Motor neuron (in vitro differentiated cells): ENCODE results near the gene TNIK. TPM values are rescaled to one million over a fixed set of nuclear protein-coding genes. Genes with fewer than 3 reads are reported as not detected.

Source experiments
- ATAC-seq, 8 experiments: fragments of 200-7000 bp; cut with Tn5 transposase; replicated peaks in 6 of 8; 2 replicates each; pipeline ENCODE4 v1.8.0; 2021; ENCODE audit warnings: mild to moderate bottlenecking in 8 of 8, moderate library complexity in 8 of 8
- H3K27ac ChIP-seq, 2 donors: fragments of 250-450 bp; sonication (Bioruptor Pico); 2 replicates each; pipeline ENCODE4 v1.9.0; 2021; ENCODE audit warnings: antibody characterized with exemption in 2 of 2, mild to moderate bottlenecking in 2 of 2, moderate library complexity in 1 of 2
- H3K4me1 ChIP-seq, 2 donors: fragments of 250-450 bp; sonication (Bioruptor Pico); replicated peaks in 1 of 2; 2 replicates each; pipeline ENCODE4 v1.6.1; 2021; ENCODE audit warnings: antibody characterized with exemption in 2 of 2, mild to moderate bottlenecking in 2 of 2, moderate library complexity in 1 of 2
- H3K4me3 ChIP-seq, 5 donors: fragments of 250-450 bp; sonication (Bioruptor Pico); 2 replicates each; pipeline ENCODE4 v1.9.0; 2021; ENCODE audit warnings: antibody characterized with exemption in 5 of 5, mild to moderate bottlenecking in 5 of 5, moderate library complexity in 4 of 5
- WGBS, 10 experiments: fragments of 450-650 bp; shearing (Covaris generic); methylation state at CpG; one replicate each; pipeline ENCODE4 v1.0.0; 2022; 5-methylcytosine and 5-hydroxymethylcytosine counted together
- in situ Hi-C, 9 experiments: fragments of 400-800 bp; cut with MboI; loops; one replicate each; pipeline ENCODE4 v1.15.0; 2021; ENCODE audit warnings: low sequenced_read_pairs in 9 of 9, low pct_unique_long_range_greater_than_20kb in 2 of 9; ENCODE audit not compliant: unreplicated experiment in 9 of 9
- total RNA-seq, 8 experiments: library from RNA; unstranded; fragments of 300-600 nt; gene quantifications; 2 replicates each; pipeline versions ENCODE4 v1.2.3 to v1.2.4, GENCODE V29; 2022

Gene TNIK
- total RNA-seq, 8 experiments from 2014 or later = 0.87 to 76.5 (median 23.3) TPM

- Histone ChIP-seq H3K4me1 (peaks cover 11% of the 10 kb centered on the region in 2 donors), H3K4me3 (no peak overlapping the region), H3K27ac (no peak overlapping the region)
- no peak for ATAC-seq
- 17 to 100% (median 86%) methylated on average over 1 of the region's 1 CpG; no CpG with 5 or more reads in 4 of the 10 experiments for WGBS, 10 experiments
- in situ Hi-C loops = no loop called here
These were observed 118.0 kb downstream of the TNIK start for GRCh38 chr3:171342200-171342599.

GRCh38 chr3:171340434-171340833, 119.8 kb downstream of the TNIK start:
- H3K4me1 ChIP-seq = peaks cover 2 to 5% of the 10 kb centered on the region in 2 donors
- in situ Hi-C loops = no loop called here
- WGBS, 10 experiments = 57 to 100% (median 88%) methylated on average over 1 to 4 of the region's 4 CpGs; no CpG with 5 or more reads in 2 of the 10 experiments
- no peak overlapping the region for H3K27ac ChIP-seq
- no peak overlapping the region for H3K4me3 ChIP-seq
- ATAC-seq = no peak

- no peak overlapping the region for H3K4me3 ChIP-seq
- no peaks in the 10 kb centered on the region for H3K4me1 ChIP-seq
- no peak overlapping the region for H3K27ac ChIP-seq
- in situ Hi-C loops = no loop called here
- WGBS, 10 experiments = 43 to 100% (median 97%) methylated on average over 1 to 4 of the region's 4 CpGs; no CpG with 5 or more reads in 3 of the 10 experiments
- ATAC-seq = no peak
These were observed 120.6 kb downstream of the TNIK start for GRCh38 chr3:171339598-171339997.

- Histone ChIP-seq H3K4me1 (peaks cover 0 to 4% of the 10 kb centered on the region in 2 donors), H3K27ac (no peak overlapping the region), H3K4me3 (no peak overlapping the region)
- WGBS, 10 experiments = 67 to 100% (median 94%) methylated on average over 1 of the region's 1 CpG; no CpG with 5 or more reads in 6 of the 10 experiments
- no peak for ATAC-seq
- in situ Hi-C loops = no loop called here
These were observed 123.8 kb downstream of the TNIK start for GRCh38 chr3:171336406-171336805.

- H3K4me3 ChIP-seq = no peak overlapping the region
- 66 to 100% (median 89%) methylated on average over 2 to 3 of the region's 3 CpGs for WGBS, 10 experiments
- ATAC-seq = no peak
- in situ Hi-C loops = no loop called here
- peaks cover 8 to 11% of the 10 kb centered on the region in 2 donors for H3K4me1 ChIP-seq
- no peak overlapping the region for H3K27ac ChIP-seq
These were observed 124.6 kb downstream of the TNIK start for GRCh38 chr3:171335559-171335958.

- ATAC-seq = peak in 1 of 8 experiments; percentile 22
- WGBS, 10 experiments = 0 to 71% (median 43%) methylated on average over 1 to 2 of the region's 2 CpGs; no CpG with 5 or more reads in 4 of the 10 experiments
- Histone ChIP-seq H3K4me1 (peaks cover 19 to 20% of the 10 kb centered on the region in 2 donors), H3K4me3 (no peak overlapping the region), H3K27ac (no peak overlapping the region)
- in situ Hi-C loops = no loop called here
These were observed 125.8 kb downstream of the TNIK start for GRCh38 chr3:171334465-171334811.

- peak in 1 of 8 experiments; percentile 27 for ATAC-seq
- WGBS, 10 experiments = 30 to 100% (median 90%) methylated on average over 2 to 6 of the region's 9 CpGs; no CpG with 5 or more reads in 1 of the 10 experiments
- no peak overlapping the region for H3K27ac ChIP-seq
- peaks cover 21 to 22% of the 10 kb centered on the region in 2 donors for H3K4me1 ChIP-seq
- H3K4me3 ChIP-seq = no peak overlapping the region
- in situ Hi-C loops = no loop called here
These were observed 126.3 kb downstream of the TNIK start for GRCh38 chr3:171333784-171334464.

- Histone ChIP-seq H3K4me1 (peaks cover 21 to 22% of the 10 kb centered on the region in 2 donors), H3K4me3 (no peak overlapping the region), H3K27ac (no peak overlapping the region)
- 40 to 100% (median 82%) methylated on average over 1 to 3 of the region's 3 CpGs; no CpG with 5 or more reads in 5 of the 10 experiments for WGBS, 10 experiments
- ATAC-seq = no peak
- in situ Hi-C loops = no loop called here
These were observed 129.3 kb downstream of the TNIK start for GRCh38 chr3:171330938-171331337.

GRCh38 chr3:171329746-171330145, 130.5 kb downstream of the TNIK start:
- WGBS, 10 experiments = 25 to 76% (median 60%) methylated on average over 1 to 4 of the region's 4 CpGs; no CpG with 5 or more reads in 1 of the 10 experiments
- no peak for ATAC-seq
- in situ Hi-C loops = no loop called here
- H3K4me1 ChIP-seq = peaks cover 21 to 22% of the 10 kb centered on the region in 2 donors
- H3K4me3 ChIP-seq = no peak overlapping the region
- H3K27ac ChIP-seq = no peak overlapping the region

- ATAC-seq = peak in 4 of 8 experiments; percentile 9 to 82 (median 64)
- in situ Hi-C loops = no loop called here
- Histone ChIP-seq H3K4me3 (no peak overlapping the region), H3K4me1 (peaks cover 18 to 21% of the 10 kb centered on the region in 2 donors), H3K27ac (no peak overlapping the region)
- WGBS, 10 experiments = 14 to 100% (median 86%) methylated on average over 1 to 3 of the region's 3 CpGs
These were observed 131.7 kb downstream of the TNIK start for GRCh38 chr3:171328419-171329082.

GRCh38 chr3:171327441-171328174, 132.6 kb downstream of the TNIK start:
- no peak for ATAC-seq
- Histone ChIP-seq H3K27ac (no peak overlapping the region), H3K4me3 (no peak overlapping the region), H3K4me1 (peaks cover 18 to 21% of the 10 kb centered on the region in 2 donors)
- in situ Hi-C loops = no loop called here
- 78 to 100% (median 93%) methylated on average over 1 to 3 of the region's 7 CpGs; no CpG with 5 or more reads in 3 of the 10 experiments for WGBS, 10 experiments

GRCh38 chr3:171326717-171327440, 133.3 kb downstream of the TNIK start:
- WGBS, 10 experiments = 100% methylated on average over 1 of the region's 1 CpG; no CpG with 5 or more reads in 8 of the 10 experiments
- in situ Hi-C loops = no loop called here
- no peak overlapping the region for H3K27ac ChIP-seq

More at GRCh38 chr3:171326717-171327440, 133.3 kb downstream of the TNIK start:
- Histone ChIP-seq H3K4me3 (no peak overlapping the region), H3K4me1 (peaks cover 18 to 23% of the 10 kb centered on the region in 2 donors)
- ATAC-seq = no peak
